Glomerular visceral epithelial cell (primary cell): Measurements from ENCODE around the gene CDON.
A peak's percentile ranks its signal among the peaks of the same experiment; 100 is the strongest.

Experiments
- DNase-seq: peaks from one replicate; pipeline ENCODE4 v3.0.0-alpha.2; 2016; ENCODE audit errors: extremely low spot score

Gene CDON, protein sequence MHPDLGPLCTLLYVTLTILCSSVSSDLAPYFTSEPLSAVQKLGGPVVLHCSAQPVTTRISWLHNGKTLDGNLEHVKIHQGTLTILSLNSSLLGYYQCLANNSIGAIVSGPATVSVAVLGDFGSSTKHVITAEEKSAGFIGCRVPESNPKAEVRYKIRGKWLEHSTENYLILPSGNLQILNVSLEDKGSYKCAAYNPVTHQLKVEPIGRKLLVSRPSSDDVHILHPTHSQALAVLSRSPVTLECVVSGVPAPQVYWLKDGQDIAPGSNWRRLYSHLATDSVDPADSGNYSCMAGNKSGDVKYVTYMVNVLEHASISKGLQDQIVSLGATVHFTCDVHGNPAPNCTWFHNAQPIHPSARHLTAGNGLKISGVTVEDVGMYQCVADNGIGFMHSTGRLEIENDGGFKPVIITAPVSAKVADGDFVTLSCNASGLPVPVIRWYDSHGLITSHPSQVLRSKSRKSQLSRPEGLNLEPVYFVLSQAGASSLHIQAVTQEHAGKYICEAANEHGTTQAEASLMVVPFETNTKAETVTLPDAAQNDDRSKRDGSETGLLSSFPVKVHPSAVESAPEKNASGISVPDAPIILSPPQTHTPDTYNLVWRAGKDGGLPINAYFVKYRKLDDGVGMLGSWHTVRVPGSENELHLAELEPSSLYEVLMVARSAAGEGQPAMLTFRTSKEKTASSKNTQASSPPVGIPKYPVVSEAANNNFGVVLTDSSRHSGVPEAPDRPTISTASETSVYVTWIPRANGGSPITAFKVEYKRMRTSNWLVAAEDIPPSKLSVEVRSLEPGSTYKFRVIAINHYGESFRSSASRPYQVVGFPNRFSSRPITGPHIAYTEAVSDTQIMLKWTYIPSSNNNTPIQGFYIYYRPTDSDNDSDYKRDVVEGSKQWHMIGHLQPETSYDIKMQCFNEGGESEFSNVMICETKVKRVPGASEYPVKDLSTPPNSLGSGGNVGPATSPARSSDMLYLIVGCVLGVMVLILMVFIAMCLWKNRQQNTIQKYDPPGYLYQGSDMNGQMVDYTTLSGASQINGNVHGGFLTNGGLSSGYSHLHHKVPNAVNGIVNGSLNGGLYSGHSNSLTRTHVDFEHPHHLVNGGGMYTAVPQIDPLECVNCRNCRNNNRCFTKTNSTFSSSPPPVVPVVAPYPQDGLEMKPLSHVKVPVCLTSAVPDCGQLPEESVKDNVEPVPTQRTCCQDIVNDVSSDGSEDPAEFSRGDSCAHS (N-terminal part only)

DNA sequence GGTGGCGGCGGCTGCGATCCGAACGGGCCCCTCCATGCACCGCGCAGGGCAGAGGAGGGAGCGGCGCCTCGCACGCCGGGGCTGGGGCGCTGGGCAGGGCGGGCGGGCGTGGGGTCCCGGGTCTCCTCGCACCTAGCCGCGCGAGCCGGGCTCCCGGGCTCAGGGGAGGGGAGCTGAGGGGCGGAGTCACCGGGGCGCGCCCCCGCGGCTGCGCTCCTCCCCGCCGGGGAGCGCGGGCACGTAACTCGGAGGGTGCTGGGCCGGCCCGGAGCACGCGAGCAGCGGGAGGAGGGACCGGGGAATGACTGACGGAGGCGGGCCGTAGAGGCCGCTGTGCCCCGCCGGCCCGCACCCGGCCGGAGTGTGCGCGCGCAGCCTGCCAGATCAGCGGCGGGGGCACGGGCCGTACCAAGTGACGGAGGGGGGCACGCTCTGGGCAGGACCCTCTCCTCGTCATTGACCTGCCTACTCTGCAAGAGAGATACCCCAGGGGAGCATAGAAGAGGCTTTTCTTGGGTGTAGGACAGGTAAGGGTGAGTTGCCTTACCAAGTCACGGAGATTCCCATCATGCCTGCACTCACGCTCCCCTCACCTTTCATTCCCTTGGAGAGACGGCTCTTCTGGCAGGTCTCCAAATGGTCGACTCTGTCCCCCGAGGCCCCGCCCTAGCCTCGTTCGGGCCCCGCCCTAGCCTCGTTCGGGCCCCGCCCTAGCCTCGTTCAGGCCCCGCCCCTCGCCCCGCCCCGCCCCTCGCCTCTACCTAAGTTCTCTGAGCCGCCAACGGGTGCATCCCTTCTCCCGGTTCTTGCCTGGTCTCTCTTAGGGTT lies at the start of gene CDON:
Gene CDON, minus strand, starts transcription at position 188 of the 828 bp plus-strand sequence. CDS start 39,390 bp downstream, outside the sequence.
- peak; percentile 91 for DNase-seq

DNA sequence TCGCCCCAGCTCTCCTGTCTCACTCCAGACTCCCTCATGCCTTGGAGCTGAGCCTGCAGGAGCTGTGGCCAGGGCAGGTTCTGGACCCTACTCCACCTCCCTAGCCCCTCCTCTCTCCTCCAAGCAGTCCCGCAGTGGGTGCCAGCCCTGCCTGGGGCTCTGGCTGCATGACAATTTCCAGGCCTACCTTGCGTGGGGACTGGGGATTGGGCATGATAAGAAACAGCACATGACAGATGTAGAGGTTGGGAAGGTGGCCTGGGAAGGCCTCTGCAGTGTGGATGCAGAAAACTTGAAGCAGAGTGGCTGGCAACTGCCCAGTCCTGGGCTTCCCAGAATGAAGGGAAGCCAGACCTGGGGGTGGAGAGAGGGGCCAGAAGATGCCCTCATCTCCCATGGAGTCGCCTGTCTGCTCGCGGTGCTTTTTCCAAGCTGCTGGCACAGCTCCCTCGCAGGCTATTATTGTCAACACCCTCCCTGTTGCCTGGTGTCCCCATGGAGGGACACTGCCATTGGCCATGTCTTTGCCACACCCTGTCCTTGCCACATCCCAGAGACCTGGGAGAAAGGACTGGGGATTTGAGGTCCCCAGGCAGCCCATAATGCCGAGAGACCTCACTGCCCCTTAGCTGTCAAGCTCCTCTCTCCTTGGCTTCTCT lies 48.9 kb upstream of the CDON start:
- DNase-seq = no peak

DNA sequence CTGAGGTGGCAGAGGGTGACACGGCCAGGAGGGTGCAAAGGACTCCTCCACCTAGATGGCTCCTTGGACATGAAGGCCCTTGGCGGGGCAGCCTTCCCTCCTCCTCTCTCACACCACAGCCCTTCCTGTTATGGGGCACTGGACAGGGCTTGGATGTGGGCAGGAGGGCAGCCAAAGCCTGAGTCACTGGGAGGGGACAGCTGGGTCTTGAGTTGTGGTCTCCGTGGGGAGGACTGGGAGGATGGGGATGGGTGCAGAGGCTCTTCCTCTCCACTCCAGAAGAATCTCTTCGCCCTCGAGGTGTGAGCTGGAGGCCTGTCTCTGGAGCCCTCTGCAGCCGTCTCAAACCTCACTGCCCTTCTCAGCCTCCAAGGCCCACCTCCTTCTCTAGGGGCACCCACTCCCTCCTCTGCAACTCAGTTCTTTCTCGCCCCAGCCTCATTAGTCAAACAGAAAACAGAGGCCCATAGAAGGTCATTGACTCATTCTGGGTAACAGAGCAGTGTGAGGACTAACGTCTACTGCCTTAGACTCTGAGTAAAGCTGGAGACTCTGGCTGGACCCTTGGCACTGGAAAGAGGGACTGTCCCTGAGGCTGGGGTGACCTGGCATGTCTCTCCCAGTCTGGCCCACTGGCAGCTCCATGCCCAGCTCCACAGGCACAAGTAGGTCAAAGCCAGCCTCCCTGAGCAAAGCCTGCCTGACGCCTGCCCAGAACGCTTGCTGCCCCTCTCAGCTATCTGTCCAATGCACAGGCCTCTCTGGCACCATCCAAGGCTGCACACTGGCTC lies 47.5 kb upstream of the CDON start:
- DNase-seq = peak; percentile 51

DNA sequence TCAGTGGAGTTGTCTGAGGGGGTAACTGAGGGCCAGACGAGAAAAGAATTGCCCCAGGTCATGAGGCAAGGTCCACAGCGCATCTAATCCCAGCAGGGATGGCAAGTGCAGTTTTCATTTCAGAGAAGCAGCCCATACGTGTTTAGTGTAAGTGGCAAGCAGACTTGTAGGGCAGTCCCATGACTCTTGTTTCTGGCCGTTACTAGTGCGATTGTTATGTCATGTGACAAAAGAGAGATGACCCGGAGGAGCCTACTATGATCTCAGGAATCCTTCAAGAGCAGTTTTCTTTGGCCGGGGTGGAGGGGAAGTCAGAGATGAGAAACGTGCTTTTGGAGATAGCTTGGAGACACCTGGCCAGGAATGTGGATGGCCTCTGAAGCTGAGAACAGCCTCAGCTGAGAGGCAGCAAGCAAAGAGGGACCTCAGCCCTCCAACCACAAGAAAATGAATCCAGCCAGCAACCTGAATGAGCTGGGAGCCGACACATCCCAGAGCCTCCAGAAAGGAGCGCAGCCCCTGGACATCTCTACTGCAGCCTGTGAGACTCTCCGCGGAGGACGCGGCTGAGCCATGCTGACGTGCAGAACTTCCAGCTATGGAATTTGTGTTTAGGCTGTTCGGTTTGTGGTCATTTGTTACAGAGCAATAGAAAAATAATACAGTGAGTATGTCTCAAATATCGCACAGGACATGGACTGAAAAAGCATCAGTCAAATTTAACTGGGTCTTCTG lies 44.1 kb upstream of the CDON start:
- no peak for DNase-seq

DNA sequence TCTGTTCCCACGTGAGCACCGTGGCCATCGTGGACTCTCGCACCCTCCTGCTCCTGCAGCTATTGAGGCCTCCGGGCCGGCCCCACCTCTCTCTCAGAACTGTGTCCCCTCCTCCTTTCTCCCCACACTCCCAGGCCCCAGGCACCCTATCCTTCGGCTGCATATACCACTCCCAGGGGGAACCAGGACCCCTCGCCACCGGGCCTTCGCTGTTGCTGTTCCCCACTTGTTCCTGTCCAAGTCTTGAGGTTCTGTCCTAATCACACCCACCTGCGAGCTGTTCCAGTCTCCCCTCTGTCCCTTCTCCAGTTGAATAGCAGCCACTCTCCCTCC lies 43.0 kb upstream of the CDON start:
- DNase-seq = no peak

DNA sequence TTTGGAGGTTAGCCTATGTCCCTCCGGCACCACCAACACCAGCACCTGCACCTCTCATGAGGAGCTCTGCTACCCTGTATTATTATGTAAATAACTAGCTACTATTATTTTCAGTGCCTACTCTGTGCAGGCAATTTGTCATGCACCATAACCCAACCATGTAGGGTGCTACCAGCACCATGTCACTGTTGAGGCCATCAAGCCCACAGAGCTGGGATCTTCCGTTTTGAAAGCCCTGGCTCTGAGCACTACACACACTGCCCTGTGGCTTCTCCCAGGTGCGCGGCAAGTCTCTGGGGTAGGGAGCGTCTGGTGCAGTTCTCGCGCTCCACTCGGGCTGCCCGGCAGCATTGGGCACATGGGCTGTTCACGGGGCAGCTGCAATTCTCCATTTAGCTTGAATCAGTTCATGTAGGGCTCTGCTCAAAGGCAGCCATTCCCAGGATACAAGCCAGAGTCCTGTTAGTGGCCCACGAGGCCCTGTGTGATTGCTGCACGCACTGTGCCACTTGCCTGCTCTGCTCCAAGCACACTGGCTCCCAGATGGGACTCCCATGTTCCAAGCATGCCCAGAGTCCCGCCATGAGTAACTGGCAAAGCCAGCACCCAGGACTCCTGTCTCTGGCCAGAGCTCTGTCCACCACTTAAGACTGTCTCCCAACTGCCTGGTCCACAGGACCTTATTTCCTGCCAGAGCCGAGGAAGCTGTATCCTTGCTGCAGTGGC lies 42.5 kb upstream of the CDON start:
- DNase-seq = no peak

DNA sequence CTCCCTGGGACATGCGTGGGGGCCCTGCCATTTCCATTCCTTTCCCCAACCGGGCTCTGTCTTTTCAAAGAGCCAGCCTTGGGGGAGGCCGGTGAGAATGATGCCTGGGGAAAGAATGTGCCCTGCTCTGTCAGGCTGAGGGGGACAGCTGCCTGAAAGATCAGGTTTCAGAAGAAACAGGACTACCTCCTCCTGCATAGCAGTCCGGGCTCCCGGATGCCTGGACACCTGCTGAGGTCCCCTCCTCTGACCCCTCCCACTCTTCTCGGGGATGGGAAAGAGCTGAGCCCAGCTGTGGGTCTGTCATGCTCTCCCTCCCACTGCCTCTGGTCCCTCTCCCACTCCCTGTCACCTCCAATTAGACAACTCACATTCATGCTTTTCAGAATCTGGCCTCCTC lies 41.8 kb upstream of the CDON start:
- no peak for DNase-seq

DNA sequence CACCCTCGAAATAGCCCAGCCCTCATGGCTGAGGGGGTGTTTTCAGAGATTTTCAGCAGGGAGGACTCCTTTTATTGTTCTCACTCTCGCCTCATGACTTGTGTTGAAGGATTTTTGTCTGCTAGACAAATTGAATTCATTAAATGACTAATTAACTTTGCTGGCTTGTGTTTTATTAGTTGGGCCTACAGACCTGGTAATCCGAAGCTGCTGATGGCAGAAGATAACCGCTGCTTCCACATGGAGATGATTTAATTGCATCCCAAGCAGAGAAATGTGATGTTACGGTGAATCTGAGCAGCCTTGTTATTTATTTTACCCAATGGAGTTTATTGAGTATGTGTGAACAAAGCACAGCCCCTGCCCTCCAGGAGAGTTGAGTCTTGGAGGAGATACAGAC lies 40.5 kb upstream of the CDON start:
- DNase-seq = no peak

DNA sequence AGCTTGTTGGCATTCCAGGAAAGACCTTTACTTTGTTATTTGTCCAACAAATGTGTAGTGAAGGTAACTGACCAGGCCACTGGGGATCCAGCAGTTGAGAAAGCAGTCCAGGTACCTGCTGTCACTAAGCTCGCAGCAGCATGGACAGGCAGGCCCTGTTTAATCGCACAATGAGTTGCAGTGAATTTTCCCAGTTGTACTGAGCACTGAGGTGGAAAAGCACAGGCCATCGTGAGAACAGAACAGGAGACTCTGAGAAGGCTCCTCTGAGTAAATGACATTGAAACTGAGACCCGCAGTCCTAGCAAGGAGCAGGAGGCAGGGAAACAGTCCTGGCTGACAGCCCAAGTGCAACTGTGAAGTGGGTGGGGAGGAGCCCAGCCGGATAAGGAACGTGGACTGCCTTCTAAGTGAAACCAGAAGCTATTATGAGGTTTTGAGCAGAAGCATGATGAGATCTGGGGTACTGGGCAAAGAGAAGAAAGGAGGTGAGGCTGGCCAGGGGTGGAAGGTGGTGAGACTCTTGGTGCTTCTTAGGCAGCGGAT lies 39.8 kb upstream of the CDON start:
- DNase-seq = no peak

DNA sequence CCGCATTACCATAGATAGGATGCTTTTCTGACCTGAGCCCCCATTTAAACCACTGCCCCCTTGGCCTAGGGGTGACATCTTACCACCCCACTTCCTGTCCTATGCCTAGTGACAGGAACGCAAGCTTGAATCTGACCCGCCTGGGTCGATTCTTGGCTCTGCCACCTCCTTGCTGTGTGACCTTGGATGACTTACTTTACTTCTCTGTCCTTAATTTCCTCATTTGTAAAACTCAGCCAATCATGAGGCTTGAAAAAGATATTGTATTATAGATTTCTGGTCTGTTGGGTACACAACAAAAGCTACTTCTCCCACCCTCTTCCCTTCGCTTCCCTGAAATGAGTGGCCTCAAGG lies 39.2 kb upstream of the CDON start:
- DNase-seq = no peak

DNA sequence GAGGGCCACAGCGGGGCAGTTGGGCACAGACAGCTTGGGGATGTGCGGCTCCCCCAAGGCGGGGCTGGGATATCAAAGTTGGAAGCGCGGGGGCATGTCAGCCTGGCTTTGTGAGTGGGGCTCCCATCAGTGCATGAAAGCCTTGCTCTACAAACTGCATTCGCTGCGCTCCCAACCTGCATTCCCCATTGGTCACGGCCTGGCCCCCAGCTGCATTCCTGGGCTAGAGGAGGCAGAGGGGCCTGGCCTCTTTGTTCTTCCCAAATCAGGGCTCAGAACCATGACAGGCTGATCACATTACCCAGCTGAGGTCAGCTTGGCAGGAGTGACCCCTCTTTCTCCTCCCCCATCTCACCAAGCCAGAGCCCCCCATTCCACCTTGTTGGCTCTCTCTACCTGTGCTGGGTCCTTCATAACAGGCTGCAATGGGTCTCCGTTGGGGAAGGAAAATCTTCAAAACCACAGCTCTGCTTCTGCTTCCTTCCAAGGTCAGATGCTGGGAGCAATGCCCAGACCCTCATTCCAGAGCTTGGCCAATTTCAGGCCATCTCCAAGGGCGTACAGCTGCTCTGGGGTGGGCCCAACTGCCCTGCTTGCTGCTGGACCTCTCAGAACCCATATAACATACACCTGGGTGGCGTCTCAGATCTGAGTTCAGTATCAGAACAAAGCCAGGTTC lies 38.7 kb upstream of the CDON start:
- no peak for DNase-seq

DNA sequence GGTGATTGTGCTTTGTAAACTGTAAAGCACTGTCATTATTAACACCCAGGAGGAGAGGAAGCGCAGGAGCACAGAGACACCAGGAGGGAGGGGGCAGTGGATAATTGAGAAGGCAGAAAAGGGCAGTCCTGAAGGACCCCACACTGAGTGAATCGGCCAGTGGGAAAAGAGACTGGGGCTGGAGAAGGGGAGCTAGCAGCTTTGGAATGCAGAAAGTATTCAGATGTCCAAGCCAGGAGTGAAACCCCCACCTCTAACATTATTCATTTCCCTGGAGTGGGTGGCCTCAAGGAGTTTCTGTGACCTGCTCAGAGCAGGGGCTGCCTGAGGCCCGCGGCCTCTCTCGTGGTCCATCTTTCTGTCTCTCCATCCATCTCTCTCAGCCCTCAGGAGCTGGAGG lies 38.0 kb upstream of the CDON start:
- DNase-seq = no peak

DNA sequence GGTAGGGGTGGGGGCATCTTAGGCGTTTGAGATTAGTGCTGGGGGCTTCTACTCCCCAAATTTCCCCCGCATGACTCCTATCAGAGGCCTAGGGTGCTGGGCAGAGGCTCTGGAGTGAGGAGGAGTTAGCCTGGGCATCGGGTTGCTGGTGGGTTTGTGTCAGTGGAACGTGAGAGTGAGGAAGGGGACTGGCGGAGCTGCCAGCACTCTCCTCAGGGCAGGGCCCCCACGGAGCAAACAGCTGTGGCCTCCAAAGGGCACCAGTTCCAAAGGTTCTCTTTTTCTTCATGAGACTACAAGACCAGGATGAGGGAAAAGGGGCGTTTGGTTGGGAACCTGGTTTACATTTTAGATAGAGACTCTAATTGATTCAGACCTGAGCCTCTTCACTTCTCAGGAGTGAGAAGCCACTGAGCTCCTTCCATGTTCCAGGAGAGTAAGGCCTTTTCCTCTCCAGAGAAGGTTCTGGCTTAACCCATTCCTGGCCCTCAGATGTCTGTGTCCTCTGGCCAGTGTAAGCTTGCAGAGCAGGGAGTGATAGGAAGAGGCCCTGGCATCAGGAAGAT lies 35.6 kb upstream of the CDON start:
- no peak for DNase-seq

DNA sequence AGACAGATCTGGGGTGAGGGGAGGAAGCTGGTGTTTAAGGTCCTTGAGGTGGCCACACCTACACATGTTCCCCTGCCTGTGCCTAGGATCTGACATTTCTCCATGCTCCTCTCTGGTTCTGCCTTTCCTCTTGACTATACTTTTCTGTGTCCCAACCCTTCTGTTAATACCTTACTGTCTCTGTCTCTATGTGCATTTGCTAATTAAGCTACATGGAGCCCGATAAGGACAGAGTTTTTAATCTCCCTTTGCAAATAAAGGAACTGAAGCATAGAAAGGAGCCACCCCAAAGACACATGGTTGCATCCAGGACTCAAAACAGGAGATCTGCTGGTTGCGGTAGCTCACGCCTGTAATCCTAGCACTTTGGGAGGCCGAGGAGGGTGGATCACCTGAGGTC lies 33.1 kb upstream of the CDON start:
- DNase-seq = no peak

DNA sequence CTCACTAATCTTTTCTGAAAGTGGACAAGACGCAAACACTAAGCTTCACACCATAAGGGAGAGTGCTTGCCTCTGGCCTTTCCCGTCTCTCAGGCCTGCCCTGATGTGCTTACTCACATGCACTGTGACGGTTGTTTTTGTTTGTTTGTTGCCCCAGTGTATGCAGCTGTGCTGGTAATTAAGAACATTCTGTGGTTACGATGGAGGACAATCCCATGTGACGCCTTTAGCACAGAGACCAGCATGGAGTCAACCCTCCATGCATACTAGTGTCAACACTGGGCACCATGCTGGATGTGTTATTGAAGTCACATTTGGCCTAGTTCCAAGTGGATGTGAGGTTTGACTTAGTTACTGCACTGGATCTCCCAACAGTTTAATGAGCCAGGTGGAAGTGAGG lies 27.8 kb upstream of the CDON start:
- DNase-seq = no peak

DNA sequence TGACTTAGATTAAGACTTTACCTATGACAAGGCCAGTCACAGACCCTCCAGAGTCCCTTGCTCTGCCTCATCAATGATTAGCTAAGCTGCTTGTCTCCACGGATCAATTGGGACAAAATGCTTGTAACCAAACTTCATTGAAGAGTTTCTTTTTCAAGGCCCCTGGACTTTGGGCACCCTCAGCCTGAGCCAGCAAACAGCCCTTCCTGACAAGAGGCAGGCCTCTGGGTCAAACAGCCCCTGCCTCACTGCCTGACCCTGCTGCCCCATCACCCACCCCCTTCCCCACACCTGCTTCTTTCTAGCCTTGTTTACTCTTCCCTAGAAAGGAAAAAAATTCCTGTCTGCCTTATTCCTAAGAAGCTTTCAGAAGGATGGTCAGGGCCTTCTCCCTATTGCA lies 26.3 kb upstream of the CDON start:
- no peak for DNase-seq

DNA sequence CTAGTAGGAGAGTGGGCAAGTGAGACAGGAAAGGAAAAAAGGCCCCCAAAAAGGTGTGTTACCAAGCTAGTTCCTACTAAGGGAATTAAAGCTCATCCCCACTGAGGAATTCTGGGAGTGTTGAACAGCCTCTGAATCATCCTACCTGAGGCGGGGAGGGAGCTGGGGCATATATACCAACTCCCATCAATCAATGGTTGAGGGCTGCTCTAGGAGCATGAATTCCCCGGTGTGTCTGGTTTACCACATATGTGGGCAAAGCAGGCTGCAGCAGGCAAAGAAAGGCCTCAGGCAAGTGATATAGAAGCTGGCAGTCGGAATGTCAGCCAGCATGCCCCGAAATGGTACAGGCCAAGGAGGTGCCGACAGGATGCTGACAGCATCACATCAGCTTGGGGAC lies 23.6 kb upstream of the CDON start:
- no peak for DNase-seq

DNA sequence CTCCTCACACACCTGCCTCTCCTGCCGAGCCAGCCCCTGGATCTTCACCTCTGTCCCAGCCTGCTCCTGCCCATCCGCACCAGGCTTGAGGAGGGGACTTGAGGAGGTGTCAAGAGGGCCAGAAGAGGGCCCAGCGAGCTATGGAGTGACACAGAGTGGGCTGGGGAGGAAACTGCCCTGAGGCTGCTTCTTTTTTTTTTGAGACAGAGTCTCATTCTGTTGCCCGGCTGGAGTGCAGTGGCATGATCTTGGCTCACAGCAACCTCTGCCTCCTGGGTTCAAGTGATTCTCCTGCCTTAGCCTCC lies 21.9 kb upstream of the CDON start:
- no peak for DNase-seq
